Keratinocyte (primary cell): Measurements from ENCODE around the gene S100A13. TPM values are rescaled to one million over a fixed set of nuclear protein-coding genes. Genes with fewer than 3 reads are reported as not detected.

Experiments
- DNase-seq: peaks from one replicate; pipeline ENCODE4 v3.0.0-alpha.2; 2011; ENCODE audit warnings: low read depth, missing footprints, low spot score
- FAIRE-seq: peaks from 2 replicates; lab custom pipeline; 2011; peaks lifted over from hg19 to GRCh38; lab: Jason Lieb, UNC
- H2AFZ ChIP-seq: 2 replicates; pipeline ENCODE4 v1.6.0; 2012; ENCODE audit warnings: low read length, control low read depth, inconsistent platforms; ENCODE audit not compliant: control insufficient read depth
- H3K27ac ChIP-seq: 2 replicates; pipeline ENCODE4 v1.5.1; 2011; ENCODE audit warnings: low read length; ENCODE audit not compliant: control insufficient read depth, insufficient read depth
- H3K27me3 ChIP-seq: 3 replicates; pipeline ENCODE4 v1.6.0; 2011; ENCODE audit warnings: low read length; ENCODE audit not compliant: control insufficient read depth, insufficient read depth; ENCODE audit errors: extremely low read depth
- H3K36me3 ChIP-seq, 2 experiments: 2 replicates in 1 of 2; 3 replicates in 1 of 2; pipeline ENCODE4 v1.5.1; 2011; ENCODE audit warnings: low read length in 2 of 2, mild to moderate bottlenecking in 1 of 2; ENCODE audit not compliant: control insufficient read depth in 2 of 2, insufficient read depth in 2 of 2; ENCODE audit errors: extremely low read depth in 1 of 2
- H3K4me1 ChIP-seq: 3 replicates; pipeline ENCODE4 v1.5.1; 2011; ENCODE audit warnings: low read length; ENCODE audit not compliant: control insufficient read depth, insufficient read depth; ENCODE audit errors: extremely low read depth
- H3K4me2 ChIP-seq: 3 replicates; pipeline ENCODE4 v1.6.0; 2011; ENCODE audit warnings: low read depth, low read length; ENCODE audit not compliant: control insufficient read depth, insufficient read depth; ENCODE audit errors: extremely low read depth
- H3K4me3 ChIP-seq, 3 experiments: fragments of 200-600 bp in 1 of 3; sonication (generic) in 1 of 3; 2 replicates in 2 of 3; 3 replicates in 1 of 3; pipeline ENCODE4 v1.5.1; 2011 to 2016; ENCODE audit warnings: low read length in 3 of 3, mild to moderate bottlenecking in 3 of 3, control low read depth in 2 of 3, inconsistent platforms in 1 of 3, low read depth in 1 of 3, mixed read lengths in 1 of 3, mixed run types in 1 of 3, moderate library complexity in 1 of 3; ENCODE audit not compliant: control insufficient read depth in 2 of 3, insufficient read depth in 2 of 3; ENCODE audit errors: extremely low read depth in 1 of 3
- H3K79me2 ChIP-seq: 2 replicates; pipeline ENCODE4 v1.6.0; 2012; ENCODE audit warnings: low read length; ENCODE audit not compliant: control insufficient read depth, insufficient read depth
- H3K9ac ChIP-seq: 3 replicates; pipeline ENCODE4 v1.6.0; 2011; ENCODE audit warnings: low read length; ENCODE audit not compliant: control insufficient read depth, insufficient read depth; ENCODE audit errors: extremely low read depth
- H3K9me1 ChIP-seq: 3 replicates; pipeline ENCODE4 v1.6.0; 2011; ENCODE audit warnings: low read length; ENCODE audit not compliant: control insufficient read depth, insufficient read depth; ENCODE audit errors: extremely low read depth
- H3K9me3 ChIP-seq: 2 replicates; pipeline ENCODE4 v1.5.1; 2012; ENCODE audit warnings: low read depth, low read length; ENCODE audit not compliant: control insufficient read depth
- H4K20me1 ChIP-seq: 3 replicates; pipeline ENCODE4 v1.6.0; 2011; ENCODE audit warnings: low read length; ENCODE audit not compliant: control insufficient read depth, insufficient read depth; ENCODE audit errors: extremely low read depth
- CTCF ChIP-seq, 3 experiments: IDR thresholded peaks in 1 of 3; conservative IDR thresholded peaks in 1 of 3; optimal IDR thresholded peaks in 1 of 3; 2 replicates in 2 of 3; 3 replicates in 1 of 3; pipeline versions ENCODE3 to v1.5.1; 2011; ENCODE audit warnings: low read length in 3 of 3, mild to moderate bottlenecking in 3 of 3, moderate library complexity in 2 of 3, control low read depth in 1 of 3, inconsistent platforms in 1 of 3; ENCODE audit not compliant: insufficient read depth in 2 of 3; ENCODE audit errors: extremely low read depth in 1 of 3
- EZH2 ChIP-seq: IDR thresholded peaks from one replicate; pipeline ENCODE4 v1.6.1; 2012; ENCODE audit warnings: inconsistent platforms, mild to moderate bottlenecking, low read length, moderate library complexity
- dilution Hi-C: fragments of 300-500 bp; cut with MboI; formaldehyde crosslinking; loops from one replicate; pipeline ENCODE4 v1.7.0; 2020; ENCODE audit warnings: low sequenced_read_pairs; ENCODE audit not compliant: extremely low pct_ligation_motif_present
- polyA plus RNA-seq, 5 experiments: library from polyadenylated mRNA; depleted of rRNA in 3 of 5; stranded (reverse) in 3 of 5; stranded (forward) in 1 of 5; unstranded in 1 of 5; fragments of >200 nt; gene quantifications; 1 replicate in 1 of 5; 2 replicates in 3 of 5; 3 replicates in 1 of 5; pipeline versions ENCODE4 v1.2.1 to v1.2.3, GENCODE V29; 2011 to 2012; ENCODE audit warnings: missing spikeins in 2 of 5, low read depth in 1 of 5, low replicate concordance in 1 of 5

The S100A13 gene
- polyA plus RNA-seq, 1 donor (not counting 4 experiments of a cell fraction or from before 2014, with no cell fraction given) = 215 TPM

GRCh38 chr1:153573351-153573750, 54.0 kb downstream of the S100A13 start:
- TF ChIP-seq CTCF (optimal IDR thresholded peaks at IDR 0.05 in 1 of 3, IDR thresholded peaks at IDR 0.05 in 1 of 3, conservative IDR thresholded peaks at IDR 0.05 in 1 of 3; ENCODE audit: extremely low read depth in 1 of 3, insufficient read depth in 2 of 3, low read length in 3 of 3) = no peak
- no peak for TF ChIP-seq EZH2
- Histone ChIP-seq H3K4me2 (peak overlapping the region; percentile 81), H3K9me3 (no peaks in the 10 kb centered on the region), H3K9me1 (no peaks in the 10 kb centered on the region), H3K27ac (peak overlapping the region; percentile 81), H3K79me2 (no peaks in the 10 kb centered on the region), H3K36me3 (no peaks in the 10 kb centered on the region), H3K9ac (no peak overlapping the region), H2AFZ (no peak overlapping the region), H3K4me1 (peaks cover 45% of the 10 kb centered on the region), H3K27me3 (no peaks in the 10 kb centered on the region), H4K20me1 (no peaks in the 10 kb centered on the region), H3K4me3 (no peak overlapping the region)
- FAIRE-seq = no peak
- no peak for DNase-seq
- dilution Hi-C loops = no loop called here

GRCh38 chr1:153572569-153573015, 54.7 kb downstream of the S100A13 start:
- Histone ChIP-seq H3K9ac (peak overlapping the region; percentile 52), H4K20me1 (no peaks in the 10 kb centered on the region), H3K27ac (peak overlapping the region; percentile 81), H3K4me3 (no peak overlapping the region), H3K36me3 (no peaks in the 10 kb centered on the region), H3K4me2 (peak overlapping the region; percentile 81), H2AFZ (no peak overlapping the region), H3K9me3 (no peaks in the 10 kb centered on the region), H3K9me1 (no peaks in the 10 kb centered on the region), H3K4me1 (peaks cover 45% of the 10 kb centered on the region), H3K27me3 (no peaks in the 10 kb centered on the region), H3K79me2 (no peaks in the 10 kb centered on the region)
- TF ChIP-seq EZH2 (no peak), CTCF (optimal IDR thresholded peaks at IDR 0.05 in 1 of 3, IDR thresholded peaks at IDR 0.05 in 1 of 3, conservative IDR thresholded peaks at IDR 0.05 in 1 of 3; ENCODE audit: extremely low read depth in 1 of 3, insufficient read depth in 2 of 3, low read length in 3 of 3) (peak in 2 of 3 experiments; percentile 83 to 95)
- peak; percentile 44 for FAIRE-seq
- no peak for DNase-seq
- dilution Hi-C loops = no loop called here
